HepG2 (cell line): ENCODE data around the gene RNF213. TPM values are rescaled to one million over a fixed set of nuclear protein-coding genes. Genes with fewer than 3 reads are reported as not detected.

Experiments used
- ATAC-seq: fragments of 200-7000 bp; cut with Tn5 transposase; 3 replicates; pipeline ENCODE4 v1.9.1; 2020; ENCODE audit warnings: mild to moderate bottlenecking, moderate library complexity
- BruUV-seq: library from RNA; stranded (reverse); fragments of 400-500 nt; replicated peaks from 2 replicates; lab custom pipeline; 2021; lab: Mats Ljungman, UMichigan
- CTCF ChIA-PET: fragments of 300-600 bp; formaldehyde crosslinking; extraction: SDS; loops from one replicate; lab custom pipeline; 2021; ENCODE audit warnings: low total read pairs, inconsistent platforms, low intra/inter-chr PET ratio; lab: Yijun Ruan, JAX
- POLR2A ChIA-PET: fragments of 350-600 bp; sonication (Branson Sonifier 250); formaldehyde crosslinking; loops from one replicate; lab custom pipeline; 2020; ENCODE audit warnings: antibody characterized with exemption, inconsistent platforms; lab: Yijun Ruan, JAX
- DNase-seq: peaks from one replicate; pipeline ENCODE4 v3.0.0-alpha.2; 2015; ENCODE audit warnings: low spot score
- FAIRE-seq: peaks from 3 replicates; lab custom pipeline; 2011; peaks lifted over from hg19 to GRCh38; lab: Jason Lieb, UNC
- H2AFZ ChIP-seq: one replicate; pipeline ENCODE4 v1.6.1; 2011; ENCODE audit warnings: low read length, inconsistent platforms
- H3K27ac ChIP-seq: fragments of 300-600 bp; 3 replicates; pipeline ENCODE4 v1.8.0; 2011; ENCODE audit warnings: mixed run types, mild to moderate bottlenecking, mixed read lengths, low read length, inconsistent platforms; ENCODE audit not compliant: insufficient read depth; ENCODE audit errors: extremely low read length
- H3K27me3 ChIP-seq, 2 experiments: fragments of 200-600 bp in 1 of 2; 2 replicates in 1 of 2; 3 replicates in 1 of 2; pipeline versions ENCODE4 v1.6.0 to v1.8.0; 2011; ENCODE audit warnings: low read length in 2 of 2, mild to moderate bottlenecking in 2 of 2, moderate library complexity in 2 of 2, inconsistent platforms in 1 of 2; ENCODE audit not compliant: insufficient read depth in 2 of 2, control insufficient read depth in 1 of 2
- H3K36me3 ChIP-seq, 2 experiments: fragments of 200-600 bp in 1 of 2; replicated peaks in 1 of 2; 2 replicates in 1 of 2; 3 replicates in 1 of 2; pipeline versions ENCODE4 v1.5.1 to v1.8.0; 2011; ENCODE audit warnings: low read length in 2 of 2, inconsistent platforms in 1 of 2; ENCODE audit not compliant: insufficient read depth in 2 of 2, control insufficient read depth in 1 of 2
- H3K4me1 ChIP-seq: 2 replicates; pipeline ENCODE4 v1.5.1; 2012; ENCODE audit warnings: low read length, inconsistent platforms; ENCODE audit not compliant: insufficient read depth
- H3K4me2 ChIP-seq: 2 replicates; pipeline ENCODE4 v1.6.0; 2011; ENCODE audit warnings: low read depth, low read length, inconsistent platforms
- H3K4me3 ChIP-seq, 3 experiments: fragments of 200-600 bp in 1 of 3; sonication (generic), shearing (Covaris generic) in 1 of 3; replicated peaks in 1 of 3; 2 replicates each; pipeline ENCODE4 v1.5.1; 2011 to 2016; ENCODE audit warnings: low read length in 3 of 3, inconsistent platforms in 2 of 3, low read depth in 2 of 3, mild to moderate bottlenecking in 2 of 3, control low read depth in 1 of 3, mixed read lengths in 1 of 3; ENCODE audit not compliant: insufficient read depth in 1 of 3
- H3K79me2 ChIP-seq: one replicate; pipeline ENCODE4 v1.6.1; 2011; ENCODE audit warnings: low read length, inconsistent platforms; ENCODE audit not compliant: insufficient read depth
- H3K9ac ChIP-seq: 2 replicates; pipeline ENCODE4 v1.6.0; 2011; ENCODE audit warnings: mild to moderate bottlenecking, low read depth, low read length, inconsistent platforms; ENCODE audit not compliant: insufficient read depth
- H3K9me3 ChIP-seq: 2 replicates; pipeline ENCODE4 v1.5.1; 2012; ENCODE audit warnings: mild to moderate bottlenecking, low read length
- H4K20me1 ChIP-seq: 2 replicates; pipeline ENCODE4 v1.6.0; 2011; ENCODE audit warnings: inconsistent platforms, mild to moderate bottlenecking, low read length, moderate library complexity; ENCODE audit not compliant: insufficient read depth
- ARNTL ChIP-seq: sonication (generic); formaldehyde crosslinking; IDR thresholded peaks from 2 replicates; pipeline ENCODE4 v1.4.0; 2020; ENCODE audit warnings: mild to moderate bottlenecking, missing genetic modification reagents
- ATF1 ChIP-seq: IDR thresholded peaks from 2 replicates; pipeline ENCODE4 v1.6.1; 2016; ENCODE audit warnings: mild to moderate bottlenecking, control low read depth
- GPN1 ChIP-seq: sonication (generic); formaldehyde crosslinking; IDR thresholded peaks from 2 replicates; pipeline ENCODE4 v1.5.1; 2020; ENCODE audit warnings: missing genetic modification reagents, borderline replicate concordance
- PCBP1 ChIP-seq: fragments of 200-400 bp; formaldehyde crosslinking; IDR thresholded peaks from 2 replicates; pipeline ENCODE4 v1.6.1; 2017; ENCODE audit warnings: mild to moderate bottlenecking, low read depth, low read length, borderline replicate concordance
- RFXANK ChIP-seq: IDR thresholded peaks from 2 replicates; pipeline ENCODE4 v1.6.1; 2016
- SPEN ChIP-seq: sonication (generic); formaldehyde crosslinking; IDR thresholded peaks from 2 replicates; pipeline ENCODE4 v1.5.1; 2020; ENCODE audit warnings: low read depth, mild to moderate bottlenecking, missing genetic modification reagents
- ZFP37 ChIP-seq: sonication (generic); formaldehyde crosslinking; IDR thresholded peaks from 2 replicates; pipeline ENCODE4 v1.4.0; 2020; ENCODE audit warnings: missing genetic modification reagents, borderline replicate concordance
- ZNF563 ChIP-seq: sonication (generic); formaldehyde crosslinking; IDR thresholded peaks from 2 replicates; pipeline ENCODE4 v1.8.0; 2022; ENCODE audit warnings: mild to moderate bottlenecking, moderate library complexity, missing genetic modification reagents
- WGBS: methylation state at CpG from one replicate; pipeline ENCODE4 v1.1.6; 2017; ENCODE audit warnings: low lambda C conversion rate; 5-methylcytosine and 5-hydroxymethylcytosine counted together
- in situ Hi-C: cut with HindIII; loops from 2 replicates; pipeline ENCODE4 v1.10.0; 2017; ENCODE audit warnings: low pct_unique_long_range_greater_than_20kb; ENCODE audit not compliant: extremely low pct_ligation_motif_present
- intact Hi-C: fragments of 100-400 bp; cut with micrococcal nuclease; formaldehyde crosslinking; loops from one replicate; pipeline ENCODE4 v1.10.0; 2022; ENCODE audit not compliant: unreplicated experiment
- polyA plus RNA-seq, 8 experiments: library from polyadenylated mRNA; depleted of rRNA in 3 of 8; stranded (reverse) in 7 of 8; unstranded in 1 of 8; fragments of >200 nt; fragmentation: Illumina TruSeq in 4 of 8; extraction: Trizol in 4 of 8; gene quantifications; 2 replicates each; pipeline versions ENCODE4 v1.2.1 to v1.2.3, GENCODE V29; 2011 to 2016; ENCODE audit warnings: low read depth in 4 of 8, missing spikeins in 1 of 8, mixed read lengths in 1 of 8; ENCODE audit not compliant: insufficient read depth in 1 of 8
- total RNA-seq, 5 experiments: library from RNA; depleted of rRNA; stranded (reverse); fragments of >200 nt; fragmentation: Illumina TruSeq; extraction: Trizol; gene quantifications; 2 replicates each; pipeline ENCODE4 v1.2.3, GENCODE V29; 2016; ENCODE audit warnings: low read depth in 1 of 5
- TF ChIP-seq, protein P1 (sequence below): sonication (generic); formaldehyde crosslinking; IDR thresholded peaks from 2 replicates; pipeline ENCODE4 v1.4.0; 2020; ENCODE audit warnings: mild to moderate bottlenecking, missing genetic modification reagents
- TF ChIP-seq, protein P2 (sequence below): sonication (generic); formaldehyde crosslinking; IDR thresholded peaks from 2 replicates; pipeline ENCODE4 v1.8.1; 2022; ENCODE audit warnings: mild to moderate bottlenecking, missing genetic modification reagents

RNF213 gene
- total and polyA plus RNA-seq, 2 of the 13 experiments (the other 11 are each of a cell fraction or from before 2014, with no cell fraction given), result 38.6 to 38.7 TPM

DNA sequence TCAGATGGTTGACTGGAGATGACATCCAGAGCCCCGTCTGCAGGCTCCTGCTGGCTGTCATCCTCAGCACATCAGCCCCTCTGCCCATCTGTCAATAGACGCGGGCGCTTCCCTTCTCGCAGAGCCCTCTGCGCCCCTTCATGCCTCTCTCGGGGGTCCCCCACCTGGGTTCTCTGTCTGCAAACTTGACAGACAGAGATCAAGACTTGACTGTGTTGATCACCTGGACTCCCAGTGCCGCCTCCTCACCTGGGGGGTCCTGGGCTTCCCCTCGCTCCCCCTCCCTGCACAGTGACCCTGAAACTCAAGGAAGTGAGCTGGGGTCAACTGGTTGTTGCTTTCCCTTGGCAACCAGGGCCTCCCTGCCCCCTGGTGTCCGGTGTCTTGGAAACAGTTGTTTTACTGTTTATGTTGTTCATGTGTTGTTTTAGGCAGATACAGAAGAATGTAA is 31.9 kb downstream of the RNF213 start (continued):
- TF ChIP-seq, protein P1, sequence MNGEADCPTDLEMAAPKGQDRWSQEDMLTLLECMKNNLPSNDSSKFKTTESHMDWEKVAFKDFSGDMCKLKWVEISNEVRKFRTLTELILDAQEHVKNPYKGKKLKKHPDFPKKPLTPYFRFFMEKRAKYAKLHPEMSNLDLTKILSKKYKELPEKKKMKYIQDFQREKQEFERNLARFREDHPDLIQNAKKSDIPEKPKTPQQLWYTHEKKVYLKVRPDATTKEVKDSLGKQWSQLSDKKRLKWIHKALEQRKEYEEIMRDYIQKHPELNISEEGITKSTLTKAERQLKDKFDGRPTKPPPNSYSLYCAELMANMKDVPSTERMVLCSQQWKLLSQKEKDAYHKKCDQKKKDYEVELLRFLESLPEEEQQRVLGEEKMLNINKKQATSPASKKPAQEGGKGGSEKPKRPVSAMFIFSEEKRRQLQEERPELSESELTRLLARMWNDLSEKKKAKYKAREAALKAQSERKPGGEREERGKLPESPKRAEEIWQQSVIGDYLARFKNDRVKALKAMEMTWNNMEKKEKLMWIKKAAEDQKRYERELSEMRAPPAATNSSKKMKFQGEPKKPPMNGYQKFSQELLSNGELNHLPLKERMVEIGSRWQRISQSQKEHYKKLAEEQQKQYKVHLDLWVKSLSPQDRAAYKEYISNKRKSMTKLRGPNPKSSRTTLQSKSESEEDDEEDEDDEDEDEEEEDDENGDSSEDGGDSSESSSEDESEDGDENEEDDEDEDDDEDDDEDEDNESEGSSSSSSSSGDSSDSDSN (CRISPR knock-in tag), result no peak
- TF ChIP-seq ARNTL (CRISPR knock-in tag) (no peak), PCBP1 (no peak)

DNA sequence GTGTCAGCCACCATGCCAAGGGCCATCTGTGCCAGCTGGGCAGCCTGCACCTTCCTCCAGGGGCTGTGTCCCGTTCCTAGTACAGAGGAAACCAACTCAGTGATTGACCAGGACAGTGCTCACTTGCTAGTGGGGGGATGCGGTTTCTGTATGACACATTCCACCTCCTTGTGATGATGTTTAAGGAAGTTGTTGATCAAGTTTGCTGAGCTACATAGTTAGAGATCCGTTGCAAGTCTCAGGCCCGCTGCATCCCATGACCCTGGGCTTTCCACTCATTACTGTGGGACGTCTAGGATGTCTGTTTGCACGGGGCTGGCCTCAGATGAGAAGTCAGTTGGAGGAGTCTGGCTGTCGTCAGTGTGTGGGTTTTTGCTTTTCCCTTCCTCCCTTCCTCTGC is 33.6 kb downstream of the RNF213 start:
- no peak for ATAC-seq
- peaks cover 42 to 71% of the 10 kb centered on the region in 2 experiments for H3K36me3 ChIP-seq

More for the DNA sequence above, 33.6 kb downstream of the RNF213 start:
- ChIA-PET CTCF (no interaction called here), POLR2A (no interaction called here)
- Histone ChIP-seq H4K20me1 (no peaks in the 10 kb centered on the region), H3K9ac (no peak overlapping the region), H3K4me3 (no peak overlapping the region), H3K27me3 (no peaks in the 10 kb centered on the region), H2AFZ (no peak overlapping the region), H3K4me2 (no peak overlapping the region), H3K9me3 (no peaks in the 10 kb centered on the region), H3K79me2 (no peaks in the 10 kb centered on the region), H3K4me1 (peaks cover 14% of the 10 kb centered on the region), H3K27ac (no peak overlapping the region)
- in situ Hi-C loops (no loop called here), intact Hi-C loops (no loop called here)
- TF ChIP-seq ZNF563 (CRISPR knock-in tag) (no peak), ATF1 (CRISPR knock-in tag) (no peak), ZFP37 (CRISPR knock-in tag) (no peak), GPN1 (CRISPR knock-in tag) (no peak), SPEN (CRISPR knock-in tag) (no peak), RFXANK (CRISPR knock-in tag) (no peak)
- TF ChIP-seq, protein P2, sequence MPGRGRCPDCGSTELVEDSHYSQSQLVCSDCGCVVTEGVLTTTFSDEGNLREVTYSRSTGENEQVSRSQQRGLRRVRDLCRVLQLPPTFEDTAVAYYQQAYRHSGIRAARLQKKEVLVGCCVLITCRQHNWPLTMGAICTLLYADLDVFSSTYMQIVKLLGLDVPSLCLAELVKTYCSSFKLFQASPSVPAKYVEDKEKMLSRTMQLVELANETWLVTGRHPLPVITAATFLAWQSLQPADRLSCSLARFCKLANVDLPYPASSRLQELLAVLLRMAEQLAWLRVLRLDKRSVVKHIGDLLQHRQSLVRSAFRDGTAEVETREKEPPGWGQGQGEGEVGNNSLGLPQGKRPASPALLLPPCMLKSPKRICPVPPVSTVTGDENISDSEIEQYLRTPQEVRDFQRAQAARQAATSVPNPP, result no peak
- WGBS, result 97% methylated on average over 7 of the region's 7 CpGs
- no TSS peak for BruUV-seq
- DNase-seq, result no peak
- FAIRE-seq, result no peak
